ENCODE results near the gene RNF17.

RNF17 gene

DNA sequence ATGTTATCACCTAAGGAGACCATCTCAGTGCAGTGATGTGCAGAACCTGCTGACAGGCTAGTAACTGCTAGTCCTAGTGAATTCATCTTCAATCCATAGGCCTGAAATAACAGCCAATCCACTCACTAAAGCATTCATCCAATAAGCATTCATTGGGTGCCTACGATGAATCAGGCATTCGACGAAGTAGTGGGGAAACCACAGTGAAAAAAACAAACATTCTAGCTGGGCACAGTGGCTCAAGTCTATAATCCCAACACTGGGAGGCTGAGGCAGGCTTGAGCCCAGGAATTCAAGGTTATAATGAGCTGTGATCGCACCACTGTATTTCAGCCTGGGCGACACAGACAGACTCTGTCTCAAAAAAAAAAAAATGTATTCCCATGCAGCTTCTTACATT is 135.6 kb downstream of the RNF17 start:
- DNase-seq (ENCODE audit: low spot score) = no peak

DNA sequence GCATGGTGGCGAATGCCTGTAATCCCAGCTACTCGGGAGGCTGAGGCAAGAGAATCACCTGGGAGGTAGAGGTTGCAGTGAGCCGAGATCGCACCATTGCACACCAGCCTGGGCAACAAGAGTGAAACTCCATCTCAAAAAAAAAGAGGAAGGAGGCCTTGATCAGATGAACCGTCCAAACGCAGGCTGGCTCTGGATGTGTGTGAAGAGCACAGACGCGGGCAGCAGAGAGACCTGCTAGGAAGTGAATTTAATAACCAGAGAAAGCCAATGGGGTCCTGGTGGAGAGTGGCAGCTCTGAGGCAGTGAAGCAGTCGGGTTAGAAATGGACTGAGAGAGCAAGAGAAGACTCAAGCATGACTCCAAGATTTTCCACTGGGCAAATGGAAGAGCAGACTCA is 136.5 kb downstream of the RNF17 start:
- no peak for DNase-seq (ENCODE audit: low spot score)

DNA sequence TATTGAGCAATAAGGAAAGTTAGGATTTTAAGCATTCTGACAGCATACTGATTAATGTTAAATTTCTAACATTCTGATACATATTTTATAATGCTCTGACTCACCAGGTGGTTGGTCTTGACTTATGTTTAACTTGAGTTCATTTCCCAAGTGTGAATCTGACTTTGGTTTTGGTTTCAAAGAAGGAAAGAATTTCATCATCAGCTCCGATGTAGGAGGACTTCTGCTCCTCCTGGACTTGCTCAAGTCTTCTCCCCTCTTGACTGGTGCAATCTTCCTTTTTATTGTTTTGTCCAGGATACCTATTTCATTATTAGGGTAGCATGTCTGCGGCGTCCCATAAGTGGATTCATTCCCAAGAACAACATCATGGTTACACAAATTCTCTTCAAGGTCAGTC is 141.3 kb downstream of the RNF17 start:
- DNase-seq (ENCODE audit: low spot score) = no peak

DNA sequence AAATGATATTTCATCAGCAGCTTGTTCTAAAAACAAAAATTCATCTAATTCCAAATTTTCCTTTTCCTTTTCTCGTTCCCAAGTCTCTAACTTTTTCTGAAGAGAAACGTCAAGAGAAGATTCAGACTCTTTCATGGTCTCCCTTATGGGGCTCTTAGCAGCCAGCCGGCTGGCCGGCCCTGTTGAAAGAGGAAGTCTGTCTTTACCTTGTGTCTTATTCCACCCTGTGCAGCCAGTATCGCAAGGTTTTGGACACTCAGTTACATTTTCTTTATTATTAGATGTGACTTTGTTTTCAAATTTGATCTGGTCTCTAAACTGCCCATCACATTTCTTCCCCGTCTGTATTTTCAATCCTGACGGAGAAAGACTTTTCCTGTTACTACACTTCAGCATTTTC is 142.3 kb downstream of the RNF17 start:
- no peak for DNase-seq (ENCODE audit: low spot score)

DNA sequence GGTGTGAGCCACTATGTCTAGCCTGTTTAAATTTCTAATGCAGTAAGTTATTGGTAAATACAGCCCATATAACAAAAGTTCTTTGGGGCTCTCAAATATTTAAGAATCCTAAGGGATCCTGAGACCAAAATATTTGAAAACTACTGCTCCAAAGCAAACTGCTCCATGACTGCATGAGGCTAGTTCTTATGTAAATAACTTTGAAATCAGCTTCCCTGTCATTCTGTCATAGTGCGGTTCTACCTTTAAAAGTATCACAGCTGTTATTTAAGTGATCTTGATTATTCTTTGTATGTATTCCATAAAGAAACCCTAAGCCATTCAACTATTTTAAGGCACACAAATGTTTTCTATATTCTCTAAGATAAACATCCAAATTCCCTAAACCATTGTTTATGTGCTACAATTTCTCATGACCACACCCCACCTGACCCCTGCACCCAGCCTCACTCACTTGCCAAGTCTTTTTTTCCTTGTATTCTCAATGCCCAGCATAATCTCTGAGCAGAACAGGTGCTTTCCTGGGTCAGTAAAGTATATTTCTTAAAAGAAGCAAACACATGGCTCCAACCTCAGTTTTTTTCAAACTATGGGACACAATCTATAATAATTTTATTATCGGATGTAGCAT is 146.6 kb downstream of the RNF17 start:
- DNase-seq (ENCODE audit: low spot score) = no peak

DNA sequence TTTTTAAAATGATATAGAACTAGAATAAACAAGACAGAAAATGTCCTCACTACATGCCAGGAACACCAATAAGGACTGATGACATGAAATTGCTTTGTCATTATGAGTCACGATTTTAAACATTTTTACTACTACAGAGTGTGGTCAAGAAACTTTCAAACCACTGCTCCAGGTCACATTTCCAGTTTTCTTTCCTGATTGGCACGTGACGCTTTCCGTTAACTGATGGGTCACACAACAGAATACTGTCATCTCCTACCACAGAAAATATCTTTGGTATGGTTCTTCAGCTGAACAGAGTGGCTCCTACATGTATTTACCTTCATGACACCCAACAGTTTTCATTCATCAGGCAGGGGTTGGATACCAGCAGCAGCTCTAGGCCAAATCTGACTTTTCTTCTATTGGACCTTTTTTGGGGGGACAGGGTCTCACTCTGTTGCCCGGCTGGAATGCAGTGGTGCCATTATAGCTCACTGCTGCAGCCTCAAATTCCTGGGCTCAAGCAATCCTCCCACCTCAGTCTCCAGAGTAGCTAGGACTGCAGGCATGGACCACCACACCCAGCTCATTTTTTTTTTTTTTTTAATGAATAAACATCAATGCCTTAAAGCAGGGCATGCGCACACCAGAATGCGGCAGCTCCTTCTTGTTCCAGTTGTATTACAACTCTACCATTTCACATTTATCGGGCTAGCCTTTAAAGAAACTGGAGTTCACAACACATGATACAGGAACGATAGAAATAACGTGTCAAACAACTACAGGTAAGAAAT is 147.4 kb downstream of the RNF17 start:
- DNase-seq (ENCODE audit: low spot score) = no peak

DNA sequence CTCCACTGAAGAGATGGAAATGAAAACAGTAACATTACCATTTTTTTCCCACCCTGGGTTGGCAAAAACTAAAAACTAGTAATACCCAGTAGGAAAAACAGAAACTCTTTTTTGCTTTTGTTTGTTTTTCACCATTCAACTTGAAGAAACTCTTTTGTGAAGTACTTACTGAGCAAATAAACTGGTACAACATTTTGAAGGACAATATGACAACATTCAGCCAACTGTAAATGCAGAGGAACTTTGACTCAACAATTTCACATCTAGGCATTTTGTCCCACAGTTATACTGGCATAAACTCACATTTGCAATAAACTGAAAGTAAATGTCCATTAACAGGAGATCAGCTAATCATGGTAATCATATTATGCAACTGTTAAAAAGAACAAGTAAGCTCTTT is 152.5 kb downstream of the RNF17 start:
- no peak for DNase-seq (ENCODE audit: low spot score)

DNA sequence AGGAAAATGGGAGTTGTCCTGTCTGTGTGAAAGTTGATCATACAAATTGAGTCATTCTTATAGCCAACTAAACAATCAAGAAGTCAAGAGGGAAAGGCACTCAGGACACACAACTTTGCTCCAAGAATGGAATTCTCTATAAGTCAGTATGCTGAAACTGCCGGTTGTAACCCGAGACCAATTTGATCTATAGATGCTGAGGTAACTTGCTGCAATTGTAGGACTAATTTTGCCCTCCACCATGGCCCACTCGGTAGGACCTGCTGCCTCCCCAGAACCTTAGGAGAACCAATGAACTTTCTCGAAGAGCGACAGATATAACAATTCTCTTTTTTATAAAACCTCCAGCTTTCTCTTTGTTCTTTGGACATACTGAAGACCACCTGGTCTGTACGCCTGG is 157.0 kb downstream of the RNF17 start:
- DNase-seq (ENCODE audit: low spot score) = no peak

DNA sequence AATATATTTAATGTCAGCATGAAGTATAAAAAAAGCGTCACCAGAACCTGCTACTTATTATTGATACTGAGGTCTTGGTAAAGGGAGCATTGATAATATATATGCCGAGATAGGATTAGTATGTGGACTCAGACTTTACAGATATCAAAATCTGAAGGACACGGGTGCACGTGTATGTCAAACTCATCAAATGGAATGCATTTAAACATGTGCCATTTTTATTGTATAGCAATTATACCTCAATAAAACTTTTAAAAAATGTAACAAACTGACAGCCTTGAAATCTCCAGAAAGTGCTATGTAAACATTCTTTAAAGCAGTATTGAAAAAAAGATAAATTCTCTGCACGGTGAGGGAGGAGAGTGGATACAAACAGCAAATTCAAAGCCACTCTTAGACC is 157.9 kb downstream of the RNF17 start:
- no peak for DNase-seq (ENCODE audit: low spot score)

DNA sequence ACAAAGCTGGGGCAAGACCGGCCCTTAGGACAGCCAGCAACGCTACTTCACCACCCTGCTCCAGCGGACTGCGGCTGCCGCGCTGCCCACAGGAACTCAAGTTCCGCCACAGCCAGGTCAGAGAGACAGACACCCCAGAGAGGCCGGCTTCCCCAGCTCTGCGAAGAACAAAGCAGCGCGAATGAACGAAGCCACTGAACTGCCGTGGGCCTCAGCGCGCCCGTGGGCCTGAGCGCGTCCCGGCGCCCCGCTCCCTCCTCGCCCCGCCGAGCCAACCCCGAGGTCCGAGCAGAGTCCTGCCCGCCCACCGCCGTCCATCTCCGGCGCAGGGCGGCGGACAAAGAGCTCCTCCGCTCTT is 158.4 kb downstream of the RNF17 start:
- DNase-seq (ENCODE audit: low spot score) = peak; percentile 31

DNA sequence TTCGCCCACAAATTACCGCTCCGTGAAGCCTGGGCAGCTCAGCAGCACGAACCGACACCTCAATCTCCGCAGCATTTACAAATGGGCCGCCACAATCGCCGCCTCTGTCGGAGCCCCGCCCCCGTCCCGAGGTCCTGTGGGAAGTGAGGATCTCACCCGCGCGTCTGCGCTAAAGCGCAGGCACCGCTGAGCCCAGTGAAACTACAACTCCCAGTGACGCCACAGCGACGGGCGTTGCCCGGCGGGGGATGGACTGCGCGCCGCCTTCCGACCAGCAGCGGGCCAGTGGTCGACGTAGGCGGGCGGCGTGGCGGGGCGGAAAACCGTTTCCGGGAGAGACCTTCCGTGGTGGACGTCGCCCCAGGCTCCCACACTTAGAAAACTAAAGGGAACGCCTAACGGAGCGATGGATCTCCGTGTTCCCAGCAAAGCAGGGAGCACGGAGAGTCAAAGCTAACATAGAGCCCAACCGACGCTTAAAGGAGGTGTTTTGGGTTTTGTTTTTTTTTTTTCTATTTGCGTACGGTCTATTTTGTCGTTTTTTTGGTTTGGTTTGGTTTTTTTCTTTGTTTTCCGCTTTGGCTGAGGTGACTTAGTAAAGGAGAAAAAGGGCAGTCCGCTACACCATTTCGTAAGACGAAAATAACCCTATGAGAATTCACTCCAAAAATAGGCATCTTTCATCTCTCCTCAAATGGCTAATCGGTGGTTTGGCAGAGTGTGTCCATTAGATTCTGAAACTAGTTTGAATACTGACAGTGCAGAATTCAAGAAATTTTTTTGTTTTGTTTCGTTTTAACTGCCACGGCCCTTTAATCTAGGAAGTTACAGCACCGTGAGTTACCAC is 159.0 kb downstream of the RNF17 start:
- DNase-seq (ENCODE audit: low spot score) = peak; percentile 93

DNA sequence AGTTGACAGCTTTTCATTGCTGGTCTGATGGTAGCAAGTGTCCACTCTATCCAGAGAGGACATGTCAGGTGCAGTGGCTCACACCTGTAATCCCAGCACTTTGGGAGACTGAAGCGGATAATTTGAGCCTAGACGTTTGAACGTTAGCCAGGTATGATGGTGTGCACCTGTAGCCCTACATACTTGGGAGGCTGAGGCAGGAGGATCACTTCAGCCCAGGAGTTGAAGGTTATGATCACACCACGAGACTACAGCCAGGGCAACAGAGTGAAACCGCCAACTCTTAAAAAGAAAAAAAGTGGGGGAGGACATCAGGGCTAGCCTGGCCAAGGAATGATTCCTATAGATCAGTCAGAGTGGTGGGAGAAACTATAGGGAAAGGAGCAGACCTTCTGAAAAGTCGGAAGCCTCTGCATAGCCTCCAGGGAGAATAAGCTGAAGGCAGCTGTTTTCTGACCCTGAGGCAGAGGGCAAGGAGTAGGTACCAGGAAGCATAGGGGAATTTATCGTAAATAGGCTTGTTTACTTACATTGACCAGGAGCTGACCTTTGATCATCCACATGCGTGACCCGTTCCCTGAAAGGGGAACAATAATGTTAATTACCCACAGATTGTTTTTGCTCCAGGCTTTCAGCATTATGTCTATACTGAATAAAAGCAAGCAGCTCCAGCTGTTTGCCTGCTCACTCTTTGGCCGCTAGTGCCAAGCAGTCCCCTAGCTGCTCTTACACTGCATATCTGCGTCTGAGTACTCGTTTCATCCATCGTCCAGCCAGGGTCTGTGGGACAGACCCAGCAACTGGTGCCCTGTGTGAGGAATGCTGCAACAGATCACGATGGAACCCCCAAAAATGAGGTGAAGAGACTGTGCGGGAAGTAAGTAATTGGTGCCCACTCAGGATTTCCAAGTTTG is 161.6 kb downstream of the RNF17 start:
- no peak for DNase-seq (ENCODE audit: low spot score)

DNA sequence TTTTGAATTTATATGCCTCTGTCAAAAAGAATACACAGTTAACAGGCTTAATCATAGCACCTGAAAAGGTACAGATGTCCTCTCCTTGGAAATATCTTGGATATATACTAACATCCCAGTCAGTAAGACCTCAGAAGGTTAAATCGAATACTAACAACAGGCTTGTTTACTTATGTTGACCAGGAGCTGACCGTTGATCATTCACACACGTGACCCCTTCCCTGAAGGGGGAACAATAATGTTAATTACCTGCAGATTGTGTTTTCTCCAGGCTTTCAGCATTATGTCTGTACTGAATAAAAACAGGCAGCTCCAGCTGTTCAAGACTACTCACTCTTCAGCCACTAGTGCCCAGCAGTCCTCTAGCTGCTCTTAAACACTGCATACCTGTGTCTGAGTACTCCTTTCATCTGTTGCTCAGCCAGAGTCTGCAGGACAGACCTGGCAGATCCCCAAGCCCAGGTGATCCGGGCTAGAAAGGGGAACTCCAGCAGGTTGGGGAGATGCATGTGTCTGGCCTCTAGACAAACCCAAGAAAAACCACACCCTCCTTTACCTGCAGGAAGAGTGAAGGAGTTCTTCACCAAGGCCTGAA is 163.9 kb downstream of the RNF17 start:
- no peak for DNase-seq (ENCODE audit: low spot score)

DNA sequence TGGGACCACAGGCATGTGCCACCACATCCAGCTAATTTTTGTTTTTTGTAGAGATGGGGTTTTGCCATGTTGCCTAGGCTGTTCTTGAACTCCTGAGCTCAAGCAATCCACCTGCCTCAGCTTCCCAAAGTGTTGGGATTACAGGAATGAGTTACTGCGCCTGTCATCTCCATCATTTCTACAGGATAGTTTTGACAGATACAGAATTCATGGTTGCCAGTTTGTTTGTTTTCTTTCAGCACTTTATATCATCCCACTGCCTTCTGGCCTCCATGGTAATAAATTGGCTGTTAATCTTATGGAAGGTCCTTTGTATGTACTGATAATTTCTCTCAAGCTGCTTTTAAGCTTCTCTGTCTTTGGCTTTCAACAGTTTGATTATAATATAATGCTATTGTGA is 165.2 kb downstream of the RNF17 start:
- no peak for DNase-seq (ENCODE audit: low spot score)

Measured in kidney capillary endothelial cell (primary cell).